HEK293 (cell line): ENCODE measurements around the gene ZFHX2.

Experiments used
- CTCF ChIA-PET: fragments of 350-600 bp; formaldehyde crosslinking; extraction: SDS; loops from one replicate; lab custom pipeline; 2021; ENCODE audit warnings: antibody characterized with exemption; lab: Yijun Ruan, JAX
- POLR2A ChIA-PET: fragments of 300-600 bp; formaldehyde crosslinking; extraction: SDS; loops from one replicate; lab custom pipeline; 2020; ENCODE audit warnings: antibody characterized with exemption, inconsistent platforms; lab: Yijun Ruan, JAX
- H3K27ac ChIP-seq: fragments of 200-500 bp; sonication (Bioruptor generic); 2 replicates; pipeline ENCODE4 v1.5.1; 2014; ENCODE audit warnings: low read depth, low read length, control low read depth, inconsistent platforms; ENCODE audit errors: extremely low read depth
- H3K36me3 ChIP-seq, 2 experiments: fragments of 200-500 bp in 1 of 2; sonication (Bioruptor generic) in 1 of 2; 1 replicate in 1 of 2; 2 replicates in 1 of 2; pipeline ENCODE4 v1.5.1; 2014 to 2017; ENCODE audit warnings: inconsistent platforms in 2 of 2, low read length in 2 of 2; ENCODE audit not compliant: control insufficient read depth in 2 of 2, insufficient read depth in 1 of 2
- H3K4me1 ChIP-seq: fragments of 200-500 bp; sonication (Bioruptor generic); 2 replicates; pipeline ENCODE4 v1.5.1; 2014; ENCODE audit warnings: mild to moderate bottlenecking, low read length, inconsistent platforms; ENCODE audit not compliant: control insufficient read depth, insufficient read depth
- H3K4me3 ChIP-seq: 2 replicates; pipeline ENCODE4 v1.5.1; 2011; ENCODE audit warnings: low read depth, mild to moderate bottlenecking, control low read depth, low read length, moderate library complexity
- H3K9me3 ChIP-seq: fragments of 200-500 bp; sonication (Bioruptor generic); 2 replicates; pipeline ENCODE4 v1.5.1; 2014; ENCODE audit warnings: low read depth, low read length, inconsistent platforms; ENCODE audit not compliant: control insufficient read depth, insufficient read depth
- ATF2 ChIP-seq: fragments of 450-650 bp; formaldehyde crosslinking; IDR thresholded peaks from 2 replicates; pipeline ENCODE4 v1.5.1; 2016; ENCODE audit warnings: missing biosample characterization, missing genetic modification characterization, low read depth
- KLF10 ChIP-seq: fragments of 450-650 bp; IDR thresholded peaks from 2 replicates; pipeline ENCODE4 v1.5.1; 2018; ENCODE audit warnings: missing biosample characterization, mild to moderate bottlenecking, missing genetic modification characterization
- KLF7 ChIP-seq: fragments of 450-650 bp; formaldehyde crosslinking; IDR thresholded peaks from 2 replicates; pipeline ENCODE4 v1.5.1; 2016; ENCODE audit warnings: missing biosample characterization, missing genetic modification characterization, borderline replicate concordance
- KLF8 ChIP-seq: fragments of 450-650 bp; formaldehyde crosslinking; IDR thresholded peaks from 2 replicates; pipeline ENCODE4 v1.5.1; 2016; ENCODE audit warnings: missing biosample characterization, missing genetic modification characterization
- PBX3 ChIP-seq: sonication (generic); formaldehyde crosslinking; IDR thresholded peaks from 2 replicates; pipeline ENCODE4 v1.8.1; 2022; ENCODE audit warnings: mild to moderate bottlenecking, moderate library complexity, missing genetic modification reagents
- SCRT2 ChIP-seq: fragments of 450-650 bp; formaldehyde crosslinking; IDR thresholded peaks from 2 replicates; pipeline ENCODE4 v1.5.1; 2016; ENCODE audit warnings: missing biosample characterization, missing genetic modification characterization
- ZBTB10 ChIP-seq: fragments of 450-650 bp; formaldehyde crosslinking; IDR thresholded peaks from 2 replicates; pipeline ENCODE4 v1.5.1; 2016; ENCODE audit warnings: missing biosample characterization, missing genetic modification characterization
- ZBTB11 ChIP-seq: fragments of 450-650 bp; formaldehyde crosslinking; conservative IDR thresholded peaks from 2 replicates; pipeline ENCODE4 v1.5.1; 2016; ENCODE audit warnings: low read depth, missing biosample characterization, missing genetic modification characterization
- ZBTB20 ChIP-seq: fragments of 450-650 bp; formaldehyde crosslinking; IDR thresholded peaks from 2 replicates; pipeline ENCODE4 v1.5.1; 2016; ENCODE audit warnings: missing biosample characterization, missing genetic modification characterization
- ZNF132 ChIP-seq: fragments of 450-650 bp; formaldehyde crosslinking; IDR thresholded peaks from 2 replicates; pipeline ENCODE4 v1.5.1; 2017; ENCODE audit warnings: missing biosample characterization, missing genetic modification characterization, borderline replicate concordance
- ZNF146 ChIP-seq: fragments of 450-650 bp; formaldehyde crosslinking; IDR thresholded peaks from 2 replicates; pipeline ENCODE4 v1.5.1; 2016; ENCODE audit warnings: missing biosample characterization, missing genetic modification characterization
- ZNF214 ChIP-seq: fragments of 450-650 bp; formaldehyde crosslinking; IDR thresholded peaks from 2 replicates; pipeline ENCODE4 v1.5.1; 2017; ENCODE audit warnings: missing biosample characterization, mild to moderate bottlenecking, missing genetic modification characterization, borderline replicate concordance
- ZNF335 ChIP-seq: fragments of 450-650 bp; formaldehyde crosslinking; conservative IDR thresholded peaks from 2 replicates; pipeline ENCODE4 v1.5.1; 2016; ENCODE audit warnings: missing biosample characterization, missing genetic modification characterization
- ZNF510 ChIP-seq: fragments of 450-650 bp; formaldehyde crosslinking; IDR thresholded peaks from 2 replicates; pipeline ENCODE4 v1.5.1; 2018; ENCODE audit warnings: mild to moderate bottlenecking, missing genetic modification characterization, missing biosample characterization; ENCODE audit not compliant: insufficient replicate concordance
- ZNF596 ChIP-seq: fragments of 450-650 bp; IDR thresholded peaks from 2 replicates; pipeline ENCODE4 v1.5.0; 2018; ENCODE audit warnings: missing biosample characterization, mild to moderate bottlenecking, missing genetic modification characterization, moderate library complexity
- ZNF654 ChIP-seq: fragments of 450-650 bp; formaldehyde crosslinking; IDR thresholded peaks from 2 replicates; pipeline ENCODE4 v1.5.1; 2016; ENCODE audit warnings: low read depth, missing biosample characterization, missing genetic modification characterization
- ZNF777 ChIP-seq: fragments of 450-650 bp; formaldehyde crosslinking; IDR thresholded peaks from 2 replicates; pipeline ENCODE4 v1.5.1; 2017; ENCODE audit warnings: missing biosample characterization, missing genetic modification characterization, borderline replicate concordance
- ZNF837 ChIP-seq: fragments of 450-650 bp; formaldehyde crosslinking; IDR thresholded peaks from 2 replicates; pipeline ENCODE4 v1.5.1; 2016; ENCODE audit warnings: missing biosample characterization, missing genetic modification characterization
- ZSCAN18 ChIP-seq: fragments of 450-650 bp; formaldehyde crosslinking; IDR thresholded peaks from 2 replicates; pipeline ENCODE4 v1.5.1; 2016; ENCODE audit warnings: missing biosample characterization, missing genetic modification characterization
- ZSCAN30 ChIP-seq: fragments of 450-650 bp; IDR thresholded peaks from 2 replicates; pipeline ENCODE4 v1.5.1; 2018; ENCODE audit warnings: missing biosample characterization, mild to moderate bottlenecking, missing genetic modification characterization, moderate library complexity

The ZFHX2 gene

GRCh38 chr14:23513818-23514643, 37.5 kb downstream of the ZFHX2 start:
- no peak overlapping the region for H3K4me3 ChIP-seq
- CTCF ChIA-PET: interaction anchor here (0.6 kb wide), 1 partner anchor 378 kb away, joined by 3 read pairs; no protein-coding TSS in a partner anchor
- no peaks in the 10 kb centered on the region for H3K4me1 ChIP-seq
- POLR2A ChIA-PET: no interaction called here
- no peak overlapping the region for H3K27ac ChIP-seq
- H3K9me3 ChIP-seq: no peaks in the 10 kb centered on the region
- TF ChIP-seq ZNF510 (tag by site-specific recombination) (no peak), ZNF335 (tag by site-specific recombination) (no peak), KLF8 (tag by site-specific recombination) (no peak), PBX3 (CRISPR knock-in tag) (no peak), ZNF654 (tag by site-specific recombination) (no peak), ATF2 (tag by site-specific recombination) (no peak), ZNF146 (tag by site-specific recombination) (no peak), ZNF132 (no peak), SCRT2 (tag by site-specific recombination) (no peak), KLF10 (tag by site-specific recombination) (no peak), ZSCAN18 (tag by site-specific recombination) (no peak), ZBTB20 (tag by site-specific recombination) (no peak), ZNF837 (tag by site-specific recombination) (no peak), ZNF214 (no peak), KLF7 (tag by site-specific recombination) (no peak), ZNF777 (no peak), ZBTB11 (tag by site-specific recombination) (no peak), ZNF596 (tag by site-specific recombination) (no peak), ZBTB10 (tag by site-specific recombination) (no peak), ZSCAN30 (tag by site-specific recombination) (no peak)
- no peaks in the 10 kb centered on the region for H3K36me3 ChIP-seq
